Hepatocyte (in vitro differentiated cells): ENCODE data around the gene FBXO42.

Experiments
- EZH2 ChIP-seq: fragments of 200-600 bp; sonication (generic); IDR thresholded peaks from 2 replicates; pipeline ENCODE4 v1.6.1; 2016; ENCODE audit warnings: antibody characterized with exemption, mild to moderate bottlenecking, borderline replicate concordance
- EZH2phosphoT487 ChIP-seq: fragments of 200-600 bp; sonication (generic); IDR thresholded peaks from one replicate; pipeline ENCODE4 v1.6.1; 2018; ENCODE audit warnings: antibody characterized with exemption, mild to moderate bottlenecking, low read depth, moderate library complexity; ENCODE audit not compliant: unreplicated experiment, severe bottlenecking
- TF ChIP-seq, protein P1 (sequence below): fragments of 200-600 bp; sonication (generic); IDR thresholded peaks from 2 replicates; pipeline ENCODE4 v1.5.1; 2016; ENCODE audit warnings: antibody characterized with exemption, mild to moderate bottlenecking; ENCODE audit not compliant: poor library complexity

DNA sequence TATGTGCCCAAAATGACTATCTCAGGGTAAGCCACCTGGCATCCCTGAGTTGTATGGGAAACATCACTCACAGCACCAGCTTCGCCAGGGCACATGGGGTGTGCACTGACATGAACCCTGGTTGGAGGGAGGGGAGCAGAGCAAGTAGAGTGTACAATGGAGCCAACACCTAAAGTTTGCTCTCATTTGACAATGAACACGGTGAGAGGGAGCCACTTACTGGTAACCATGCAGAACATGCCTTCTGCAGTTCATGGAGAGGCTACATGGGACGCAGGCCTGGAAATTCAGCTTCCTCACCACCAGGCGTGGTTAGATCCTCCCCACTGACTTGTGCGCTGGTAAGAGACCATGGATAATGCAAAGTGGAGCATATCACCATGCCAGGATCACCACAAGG, 105.3 kb downstream of the FBXO42 start:
- TF ChIP-seq EZH2 (no peak), EZH2phosphoT487 (no peak)
- TF ChIP-seq, protein P1, sequence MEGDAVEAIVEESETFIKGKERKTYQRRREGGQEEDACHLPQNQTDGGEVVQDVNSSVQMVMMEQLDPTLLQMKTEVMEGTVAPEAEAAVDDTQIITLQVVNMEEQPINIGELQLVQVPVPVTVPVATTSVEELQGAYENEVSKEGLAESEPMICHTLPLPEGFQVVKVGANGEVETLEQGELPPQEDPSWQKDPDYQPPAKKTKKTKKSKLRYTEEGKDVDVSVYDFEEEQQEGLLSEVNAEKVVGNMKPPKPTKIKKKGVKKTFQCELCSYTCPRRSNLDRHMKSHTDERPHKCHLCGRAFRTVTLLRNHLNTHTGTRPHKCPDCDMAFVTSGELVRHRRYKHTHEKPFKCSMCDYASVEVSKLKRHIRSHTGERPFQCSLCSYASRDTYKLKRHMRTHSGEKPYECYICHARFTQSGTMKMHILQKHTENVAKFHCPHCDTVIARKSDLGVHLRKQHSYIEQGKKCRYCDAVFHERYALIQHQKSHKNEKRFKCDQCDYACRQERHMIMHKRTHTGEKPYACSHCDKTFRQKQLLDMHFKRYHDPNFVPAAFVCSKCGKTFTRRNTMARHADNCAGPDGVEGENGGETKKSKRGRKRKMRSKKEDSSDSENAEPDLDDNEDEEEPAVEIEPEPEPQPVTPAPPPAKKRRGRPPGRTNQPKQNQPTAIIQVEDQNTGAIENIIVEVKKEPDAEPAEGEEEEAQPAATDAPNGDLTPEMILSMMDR = no peak
